Activated naive CD4-positive, alpha-beta T cell treated with anti-CD3 and anti-CD28 coated beads, Interleukin-2, amount 50 U/mL, for 24 hours (primary cell): Measurements from ENCODE around the gene CCNY.

Experiments used
- H3K27ac Mint-ChIP-seq: one replicate; pipeline ENCODE4 v1.8.0; 2021; ENCODE audit warnings: mild to moderate bottlenecking, mixed read lengths
- H3K27me3 Mint-ChIP-seq: one replicate; pipeline ENCODE4 v1.8.0; 2021; ENCODE audit warnings: mixed read lengths
- H3K36me3 Mint-ChIP-seq: one replicate; pipeline ENCODE4 v1.8.0; 2021; ENCODE audit warnings: mixed read lengths
- H3K4me1 Mint-ChIP-seq: one replicate; pipeline ENCODE4 v1.8.0; 2021; ENCODE audit warnings: mixed read lengths
- H3K4me3 Mint-ChIP-seq: one replicate; pipeline ENCODE4 v1.8.0; 2021; ENCODE audit warnings: mild to moderate bottlenecking, mixed read lengths
- H3K9me3 Mint-ChIP-seq: one replicate; pipeline ENCODE4 v1.8.0; 2021; ENCODE audit warnings: mixed read lengths

CCNY gene

DNA sequence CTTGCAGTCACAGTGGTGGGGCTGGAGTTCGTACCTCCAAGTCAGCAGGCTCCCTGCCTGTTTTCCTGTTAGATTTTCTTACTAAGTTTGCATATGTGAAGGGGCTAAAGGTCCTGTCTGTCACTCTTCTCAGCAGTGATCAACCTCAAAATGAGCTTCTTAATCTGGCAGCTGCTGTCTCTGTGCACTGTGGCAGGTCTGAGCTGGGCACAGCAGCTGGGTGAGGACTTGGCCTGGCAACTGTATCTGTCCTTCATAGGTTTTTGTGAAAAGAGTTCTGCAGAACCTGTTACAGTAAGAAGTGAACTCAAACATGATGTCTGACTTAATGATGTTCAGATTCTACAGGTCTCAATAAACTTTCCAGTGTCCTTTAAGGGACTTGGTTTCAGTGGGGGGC is 237.5 kb downstream of the CCNY start:
- peaks cover 26% of the 10 kb centered on the region for H3K36me3 Mint-ChIP-seq
- no peaks in the 10 kb centered on the region for H3K4me1 Mint-ChIP-seq
- H3K4me3 Mint-ChIP-seq, result no peak overlapping the region
- no peaks in the 10 kb centered on the region for H3K27me3 Mint-ChIP-seq
- H3K27ac Mint-ChIP-seq, result no peak overlapping the region
- no peaks in the 10 kb centered on the region for H3K9me3 Mint-ChIP-seq

DNA sequence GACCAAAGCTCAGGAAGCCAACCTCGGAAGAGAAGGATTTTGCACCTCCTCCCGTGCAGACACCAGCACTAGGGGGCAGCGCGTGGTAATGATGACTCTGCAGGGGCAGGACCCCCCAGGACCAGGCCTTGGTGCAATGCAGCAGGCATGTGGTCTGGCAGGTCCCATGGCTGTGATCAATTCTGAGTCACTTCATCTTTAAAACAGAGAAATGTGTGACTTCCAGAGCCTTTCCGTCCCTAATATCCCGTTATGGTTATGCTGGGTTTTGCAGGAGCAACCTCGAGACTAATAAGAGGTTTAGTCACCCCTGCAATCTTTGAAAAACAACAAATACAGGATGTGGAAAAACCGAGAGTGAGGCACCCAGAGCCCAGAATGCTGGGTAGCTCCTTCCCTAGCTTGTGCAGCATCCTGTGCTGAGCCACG is 238.6 kb downstream of the CCNY start:
- Mint-ChIP-seq H3K36me3 (peaks cover 20% of the 10 kb centered on the region), H3K4me3 (no peak overlapping the region), H3K9me3 (no peaks in the 10 kb centered on the region), H3K27ac (no peak overlapping the region), H3K4me1 (no peaks in the 10 kb centered on the region), H3K27me3 (no peaks in the 10 kb centered on the region)

DNA sequence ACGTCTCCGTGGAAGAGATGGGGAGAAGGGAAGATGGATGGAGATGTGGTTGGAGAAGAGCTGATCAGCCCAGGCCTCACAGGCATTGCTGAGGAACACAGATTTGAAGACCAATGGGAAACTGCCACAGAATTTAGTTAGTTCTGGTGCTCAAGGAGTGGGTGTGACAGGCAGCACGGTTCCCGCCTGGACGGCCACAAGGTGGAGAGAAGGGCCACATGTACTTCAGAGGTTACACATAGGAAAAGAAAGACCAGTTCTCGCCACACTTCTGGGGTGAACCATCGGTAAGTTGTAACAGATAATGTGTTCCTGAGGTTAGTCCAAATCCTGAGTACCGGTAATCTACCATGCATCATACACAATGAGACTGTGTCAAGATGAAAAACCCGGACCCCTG is 239.3 kb downstream of the CCNY start:
- Mint-ChIP-seq H3K27me3 (no peaks in the 10 kb centered on the region), H3K36me3 (peaks cover 20% of the 10 kb centered on the region), H3K4me1 (no peaks in the 10 kb centered on the region), H3K9me3 (no peaks in the 10 kb centered on the region), H3K4me3 (no peak overlapping the region), H3K27ac (no peak overlapping the region)

DNA sequence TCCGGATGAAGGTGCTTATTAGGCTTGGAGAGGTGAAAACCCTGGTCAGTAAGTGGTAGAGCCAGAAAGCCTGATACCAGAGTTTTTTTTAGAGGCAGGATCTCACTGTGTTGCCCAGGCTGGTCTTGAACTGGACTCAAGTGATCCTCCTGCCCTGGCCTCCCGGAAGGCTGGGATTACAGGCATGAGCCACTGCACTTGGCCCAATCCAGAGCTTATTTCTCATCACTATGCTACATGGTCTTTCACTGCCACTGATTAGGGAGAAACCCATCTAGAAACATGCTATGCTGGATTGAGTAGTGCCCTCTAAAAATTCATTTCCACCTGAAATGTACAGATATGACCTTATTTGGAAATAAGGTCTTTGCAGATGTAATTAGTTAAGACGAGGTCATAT is 240.4 kb downstream of the CCNY start:
- Mint-ChIP-seq H3K9me3 (no peaks in the 10 kb centered on the region), H3K4me1 (no peaks in the 10 kb centered on the region), H3K36me3 (peaks cover 16% of the 10 kb centered on the region), H3K4me3 (no peak overlapping the region), H3K27ac (no peak overlapping the region), H3K27me3 (no peaks in the 10 kb centered on the region)

DNA sequence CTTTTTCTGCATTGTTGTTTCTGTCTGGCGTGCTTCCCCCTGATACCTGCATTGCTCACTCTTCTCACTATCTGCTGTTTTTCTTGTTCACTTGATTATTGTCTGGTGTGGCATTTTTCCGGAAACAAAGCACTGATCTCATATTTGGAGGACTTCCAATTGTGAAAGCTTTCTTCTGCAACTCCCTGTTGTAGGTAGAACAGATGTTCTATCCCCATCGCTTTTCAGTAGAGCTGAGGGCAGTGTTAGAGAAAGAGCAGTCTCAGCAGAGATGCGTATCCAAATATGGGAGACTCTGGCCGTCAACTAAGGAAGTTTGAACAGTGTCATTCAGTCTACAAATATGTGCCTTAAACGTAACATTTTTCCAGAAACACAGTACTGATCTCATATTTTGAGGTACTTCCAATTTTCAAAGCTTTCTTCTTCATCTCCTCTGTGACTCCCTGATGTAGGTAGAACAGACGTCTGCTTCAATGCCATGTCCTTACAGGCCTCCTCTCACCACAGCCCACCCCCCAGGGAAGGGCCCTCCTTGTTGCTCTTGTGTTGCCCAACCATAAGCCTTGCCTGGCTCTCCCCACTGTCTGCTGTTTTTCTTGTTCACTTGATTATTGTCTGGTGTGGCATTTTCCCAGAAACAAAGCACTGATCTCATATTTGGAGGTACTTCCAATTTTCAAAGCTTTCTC is 241.8 kb downstream of the CCNY start:
- Mint-ChIP-seq H3K36me3 (peaks cover 12% of the 10 kb centered on the region), H3K27ac (no peak overlapping the region), H3K4me1 (no peaks in the 10 kb centered on the region), H3K9me3 (no peaks in the 10 kb centered on the region), H3K27me3 (no peaks in the 10 kb centered on the region), H3K4me3 (no peak overlapping the region)

DNA sequence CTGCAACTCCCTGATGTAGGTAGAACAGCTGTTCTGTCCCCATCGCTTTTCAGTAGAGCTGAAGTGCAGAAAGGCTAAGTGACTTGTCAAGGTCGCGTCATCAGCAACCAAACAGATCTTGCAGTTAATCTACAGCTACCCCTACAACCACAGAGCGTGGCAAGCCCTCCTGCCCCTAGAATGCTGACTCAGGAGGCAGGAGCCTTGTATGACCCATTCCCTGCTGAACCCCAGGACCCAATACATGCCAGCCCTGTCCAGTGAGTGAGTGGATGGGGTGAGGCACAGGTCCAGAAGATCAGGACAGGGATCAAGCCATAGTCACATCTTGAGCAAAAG is 242.3 kb downstream of the CCNY start:
- Mint-ChIP-seq H3K4me1 (no peaks in the 10 kb centered on the region), H3K4me3 (no peak overlapping the region), H3K36me3 (peaks cover 11% of the 10 kb centered on the region), H3K27me3 (no peaks in the 10 kb centered on the region), H3K9me3 (no peaks in the 10 kb centered on the region), H3K27ac (no peak overlapping the region)

DNA sequence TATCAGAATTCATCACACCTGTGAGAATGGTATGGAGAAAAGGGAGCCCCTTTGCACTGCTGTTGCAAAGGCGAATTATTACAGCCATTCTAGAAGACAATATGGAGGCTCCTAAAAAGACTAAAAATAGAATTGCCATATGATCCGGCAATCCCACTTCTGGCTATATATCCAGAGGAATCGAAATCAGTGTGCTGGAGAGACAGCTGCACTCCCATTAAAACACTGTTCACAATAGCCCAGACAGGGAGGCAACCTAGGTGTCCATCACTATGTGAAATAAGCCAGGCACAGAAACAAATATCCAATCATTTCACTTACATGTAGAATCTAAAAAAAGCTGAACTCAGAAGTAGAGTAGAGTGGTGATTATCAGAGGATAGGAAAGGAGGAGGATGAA is 242.8 kb downstream of the CCNY start:
- no peaks in the 10 kb centered on the region for H3K4me1 Mint-ChIP-seq
- no peaks in the 10 kb centered on the region for H3K27me3 Mint-ChIP-seq
- no peak overlapping the region for H3K27ac Mint-ChIP-seq
- H3K4me3 Mint-ChIP-seq, result no peak overlapping the region
- peaks cover 7% of the 10 kb centered on the region for H3K36me3 Mint-ChIP-seq
- no peaks in the 10 kb centered on the region for H3K9me3 Mint-ChIP-seq

DNA sequence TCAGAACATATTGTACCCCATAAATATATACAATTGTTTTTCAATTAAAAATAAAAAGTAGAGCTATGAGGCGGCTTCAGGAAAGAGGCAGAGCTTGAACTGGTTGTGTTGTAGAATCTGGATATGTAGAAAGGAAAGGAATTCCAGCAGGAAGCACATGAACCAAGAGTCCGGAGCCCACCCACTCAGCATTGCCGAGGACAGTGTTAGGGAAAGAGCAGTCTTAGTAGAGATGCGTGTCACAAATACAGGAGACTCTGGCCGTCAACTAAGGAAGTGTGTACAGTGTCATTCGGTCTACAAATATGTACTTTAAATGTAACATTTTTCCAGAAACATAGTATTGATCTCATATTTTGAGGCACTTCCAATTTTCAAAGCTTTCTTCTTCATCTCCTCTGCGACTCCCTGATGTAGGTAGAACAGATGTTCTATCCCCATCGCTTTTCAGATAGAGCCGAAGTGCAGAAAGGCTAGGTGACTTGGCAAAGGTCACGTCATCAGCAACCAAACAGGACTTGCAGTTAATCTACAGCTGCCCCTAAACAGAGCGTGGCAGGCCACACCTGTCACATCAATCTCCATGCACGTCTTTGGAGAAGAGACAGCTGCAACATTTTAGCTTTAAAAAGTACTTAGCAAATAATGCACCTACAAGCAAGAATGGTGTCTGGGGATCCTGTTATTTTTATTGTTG is 243.6 kb downstream of the CCNY start:
- no peaks in the 10 kb centered on the region for H3K27me3 Mint-ChIP-seq
- H3K4me3 Mint-ChIP-seq, result no peak overlapping the region
- H3K9me3 Mint-ChIP-seq, result no peaks in the 10 kb centered on the region
- H3K27ac Mint-ChIP-seq, result no peak overlapping the region
- peaks cover 4% of the 10 kb centered on the region for H3K36me3 Mint-ChIP-seq
- no peaks in the 10 kb centered on the region for H3K4me1 Mint-ChIP-seq

DNA sequence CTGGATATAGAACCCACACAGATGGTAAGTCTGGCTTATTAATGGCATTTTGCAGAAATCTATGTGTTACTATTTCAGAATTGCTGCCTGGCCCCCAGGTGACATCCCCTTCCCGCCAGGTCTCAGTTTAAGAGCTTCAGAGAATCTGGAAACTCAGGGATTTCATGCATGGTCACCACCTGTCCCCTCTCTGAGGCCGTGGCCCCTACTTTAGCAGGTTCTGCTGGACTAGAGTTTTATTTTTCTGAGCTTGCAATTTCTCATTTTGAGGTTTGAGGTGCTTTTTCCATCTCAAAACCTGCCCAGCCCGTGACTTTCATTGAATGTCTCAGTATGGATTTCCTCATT is 244.1 kb downstream of the CCNY start:
- H3K4me3 Mint-ChIP-seq, result no peak overlapping the region
- H3K27me3 Mint-ChIP-seq, result no peaks in the 10 kb centered on the region
- H3K36me3 Mint-ChIP-seq, result peaks cover 2% of the 10 kb centered on the region
- no peaks in the 10 kb centered on the region for H3K9me3 Mint-ChIP-seq
- no peak overlapping the region for H3K27ac Mint-ChIP-seq
- no peaks in the 10 kb centered on the region for H3K4me1 Mint-ChIP-seq

DNA sequence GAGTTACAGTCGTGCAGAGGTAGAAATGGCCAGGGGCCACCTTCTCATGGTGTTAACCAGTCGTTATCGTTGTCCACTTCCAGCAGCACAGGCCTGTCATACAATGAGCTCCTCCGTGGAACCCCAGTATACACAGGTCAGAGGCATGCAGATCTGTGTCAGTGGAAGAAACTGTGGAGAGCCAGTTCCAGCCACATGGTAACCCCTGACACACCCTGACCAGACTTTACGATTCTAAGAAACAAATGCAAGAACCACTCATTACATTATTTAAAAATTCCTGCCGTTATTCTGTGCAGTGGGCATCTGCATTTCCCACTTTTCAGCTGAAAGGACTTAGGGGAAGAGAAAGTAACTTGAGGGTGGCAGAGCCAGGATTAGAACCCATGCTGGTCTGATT is 245.3 kb downstream of the CCNY start:
- Mint-ChIP-seq H3K9me3 (no peaks in the 10 kb centered on the region), H3K27me3 (no peaks in the 10 kb centered on the region), H3K4me3 (no peak overlapping the region), H3K4me1 (no peaks in the 10 kb centered on the region), H3K36me3 (peaks cover 2% of the 10 kb centered on the region), H3K27ac (no peak overlapping the region)

DNA sequence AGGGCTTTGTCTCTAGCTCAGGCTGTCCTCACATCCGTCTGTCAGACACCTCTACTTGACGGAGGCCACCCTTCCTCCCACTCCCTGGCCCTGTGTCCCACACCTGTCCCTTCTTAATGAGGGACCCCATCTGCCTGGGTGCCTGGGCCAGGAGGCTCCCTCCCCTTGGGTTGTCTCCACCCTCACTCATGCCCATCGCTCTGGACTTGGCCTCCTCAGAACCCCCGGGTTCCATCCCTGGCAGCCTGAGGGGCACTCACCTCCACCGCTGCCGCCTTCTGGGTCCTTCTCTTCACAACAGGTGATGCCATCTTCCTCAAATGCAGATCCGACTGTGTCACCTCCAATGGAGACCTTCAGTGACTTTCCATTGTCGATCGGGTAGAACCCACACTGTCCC is 248.6 kb downstream of the CCNY start:
- no peaks in the 10 kb centered on the region for H3K36me3 Mint-ChIP-seq
- no peak overlapping the region for H3K4me3 Mint-ChIP-seq

DNA sequence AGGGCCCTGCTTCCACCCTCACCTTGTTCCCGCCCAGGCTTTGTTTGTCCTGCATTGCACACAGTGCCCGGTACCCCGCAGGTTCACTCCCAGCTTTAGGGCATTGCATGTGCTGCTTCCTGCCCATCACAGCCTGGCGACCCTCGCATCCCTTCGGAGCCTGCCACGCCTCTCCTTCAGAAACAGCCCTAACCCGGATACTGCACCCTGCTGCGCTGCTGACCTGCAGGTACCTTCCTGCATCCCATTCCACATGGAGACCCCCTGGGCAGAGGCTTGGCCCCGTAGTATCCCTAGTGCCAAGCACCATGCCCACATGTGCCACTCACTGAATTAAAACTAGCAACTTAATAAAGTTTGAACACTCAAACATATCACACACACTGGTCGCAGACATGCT is 249.0 kb downstream of the CCNY start:
- Mint-ChIP-seq H3K36me3 (no peaks in the 10 kb centered on the region), H3K27ac (no peak overlapping the region), H3K27me3 (peaks cover 3% of the 10 kb centered on the region), H3K4me1 (peaks cover 4% of the 10 kb centered on the region), H3K4me3 (no peak overlapping the region), H3K9me3 (no peaks in the 10 kb centered on the region)

More for the DNA sequence above, 248.6 kb downstream of the CCNY start:
- peaks cover 4% of the 10 kb centered on the region for H3K4me1 Mint-ChIP-seq
- peaks cover 3% of the 10 kb centered on the region for H3K27me3 Mint-ChIP-seq
- no peak overlapping the region for H3K27ac Mint-ChIP-seq
- H3K9me3 Mint-ChIP-seq, result no peaks in the 10 kb centered on the region

DNA sequence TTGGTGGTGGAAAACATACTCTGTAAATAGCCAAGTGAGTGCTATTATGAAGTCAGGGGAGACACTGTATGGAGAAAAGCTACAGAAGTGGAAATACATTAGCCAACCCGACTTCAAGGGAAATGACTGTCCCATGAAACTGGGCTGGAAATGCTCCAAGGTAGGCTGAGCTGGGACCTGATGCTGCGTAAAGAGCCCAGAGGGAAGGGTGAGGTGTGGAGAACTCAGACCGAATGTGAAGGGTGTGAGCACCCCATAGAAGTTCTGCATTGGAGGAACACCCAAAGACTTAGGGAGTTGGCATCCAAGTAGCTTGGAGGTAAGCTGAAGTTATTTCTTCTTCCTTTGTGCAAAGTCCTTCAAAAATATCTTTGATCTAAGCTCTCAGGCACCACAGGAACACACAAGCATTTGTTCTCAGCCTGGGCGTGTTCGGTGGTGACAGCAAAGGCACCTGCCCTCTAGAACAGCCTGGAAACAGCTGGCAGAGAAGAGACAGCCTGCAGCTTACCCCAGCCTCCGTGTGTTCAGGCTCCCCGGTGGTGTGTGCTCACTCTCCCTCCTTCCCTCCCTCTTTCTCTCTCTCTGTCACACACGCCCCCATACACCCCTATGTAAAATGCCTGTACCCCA is 249.7 kb downstream of the CCNY start:
- peaks cover 5% of the 10 kb centered on the region for H3K27me3 Mint-ChIP-seq
- peaks cover 4% of the 10 kb centered on the region for H3K4me1 Mint-ChIP-seq
- H3K36me3 Mint-ChIP-seq, result peaks cover 2% of the 10 kb centered on the region
- no peak overlapping the region for H3K27ac Mint-ChIP-seq
- peaks cover 4% of the 10 kb centered on the region for H3K9me3 Mint-ChIP-seq
- no peak overlapping the region for H3K4me3 Mint-ChIP-seq

DNA sequence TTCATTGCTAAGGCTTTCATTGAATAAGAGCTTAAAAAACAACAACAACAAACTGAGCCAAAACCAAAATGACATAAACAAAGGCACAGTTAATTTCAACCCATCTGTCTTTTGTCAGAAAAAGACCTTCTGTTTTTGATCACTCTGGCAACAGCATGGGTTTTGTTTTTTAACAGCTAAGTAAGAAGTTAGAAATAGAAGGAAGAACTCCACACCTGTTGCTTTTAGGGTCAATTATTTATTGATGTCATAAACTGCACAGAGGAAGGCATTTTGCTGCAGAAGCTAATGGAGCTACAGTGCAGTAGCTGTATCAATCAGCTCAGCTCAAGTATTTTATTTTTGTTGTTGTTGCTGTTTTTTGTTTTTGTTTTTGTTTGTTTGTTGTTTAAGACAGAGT is 252.5 kb downstream of the CCNY start:
- Mint-ChIP-seq H3K4me3 (no peak overlapping the region), H3K9me3 (peaks cover 11% of the 10 kb centered on the region), H3K4me1 (peaks cover 4% of the 10 kb centered on the region), H3K36me3 (peaks cover 2% of the 10 kb centered on the region), H3K27ac (no peak overlapping the region), H3K27me3 (peaks cover 13% of the 10 kb centered on the region)

DNA sequence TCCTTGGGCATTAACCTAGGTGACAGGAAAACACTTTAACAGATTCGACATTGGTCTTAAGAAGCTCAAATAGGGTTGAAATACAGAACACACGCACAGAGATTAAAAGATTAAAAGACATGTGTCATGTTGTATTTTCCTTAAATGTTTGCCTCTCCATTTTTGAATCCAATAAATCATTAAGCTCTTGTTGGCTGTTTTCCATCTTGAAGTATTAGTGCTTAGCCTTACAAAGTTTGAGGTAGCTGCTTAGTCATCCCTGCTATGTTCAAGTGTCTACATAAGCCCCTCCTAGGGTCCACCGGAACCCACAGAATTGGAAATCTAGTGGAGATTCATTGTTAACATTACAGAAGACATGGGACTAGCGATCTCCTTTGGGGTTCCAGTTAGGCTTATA is 256.1 kb downstream of the CCNY start:
- peaks cover 13% of the 10 kb centered on the region for H3K27me3 Mint-ChIP-seq
- no peak overlapping the region for H3K27ac Mint-ChIP-seq
- peaks cover 11% of the 10 kb centered on the region for H3K9me3 Mint-ChIP-seq
- H3K36me3 Mint-ChIP-seq, result peaks cover 2% of the 10 kb centered on the region
- H3K4me3 Mint-ChIP-seq, result no peak overlapping the region
- no peaks in the 10 kb centered on the region for H3K4me1 Mint-ChIP-seq
